ENCODE data around the gene EIF5B.

GRCh38 chr2:99356853-99357252 lies 19.7 kb downstream of the EIF5B start:
- TF ChIP-seq CTCF (IDR thresholded peaks at IDR 0.05) (no peak), POLR2A (IDR thresholded peaks at IDR 0.05) (no peak)

All from thyroid gland (tissue), 4 donors.